ENCODE measurements around the gene GAS6. TPM values are rescaled to one million over a fixed set of nuclear protein-coding genes. Genes with fewer than 3 reads are reported as not detected.

Gene GAS6
- polyA plus RNA-seq, 1 donor from 2014 or later, result 52.4 TPM

GRCh38 chr13:113860665-113861432, 3.0 kb downstream of the GAS6 start:
- no peaks in the 10 kb centered on the region for H3K36me3 ChIP-seq (ENCODE audit: insufficient read depth, low read length)
- no peaks in the 10 kb centered on the region for H4K20me1 ChIP-seq (ENCODE audit: insufficient read depth)
- H3K27me3 ChIP-seq (ENCODE audit: insufficient read depth, low read depth, low read length), result no peaks in the 10 kb centered on the region
- TF ChIP-seq REST (IDR thresholded peaks at IDR 0.05; ENCODE audit: borderline replicate concordance) (no peak), EP300 (conservative IDR thresholded peaks at IDR 0.05; ENCODE audit: poor library complexity, severe bottlenecking) (no peak), SMC3 (conservative IDR thresholded peaks at IDR 0.05; ENCODE audit: poor library complexity) (no peak), EZH2 (IDR thresholded peaks at IDR 0.05; ENCODE audit: borderline replicate concordance, insufficient read depth, low read length, poor library complexity, severe bottlenecking) (no peak), CTCF (IDR thresholded peaks at IDR 0.05; ENCODE audit: poor library complexity, severe bottlenecking) (no peak), POLR2AphosphoS5 (IDR thresholded peaks at IDR 0.05) (no peak), RAD21 (conservative IDR thresholded peaks at IDR 0.05) (no peak), TAF1 (IDR thresholded peaks at IDR 0.05; ENCODE audit: low read depth) (no peak), MXI1 (conservative IDR thresholded peaks at IDR 0.05; ENCODE audit: poor library complexity, severe bottlenecking) (no peak)
- no peak overlapping the region for H3K4me2 ChIP-seq (ENCODE audit: low read length)
- H3K9me3 ChIP-seq (ENCODE audit: low read length), result no peaks in the 10 kb centered on the region
- no peak overlapping the region for H3K4me3 ChIP-seq (ENCODE audit: low read length)
- no peak overlapping the region for H3K27ac ChIP-seq (ENCODE audit: low read length)
- no peaks in the 10 kb centered on the region for H3K9me2 ChIP-seq (ENCODE audit: insufficient read depth, low read length)
- no peaks in the 10 kb centered on the region for H3K79me2 ChIP-seq (replicated peaks; ENCODE audit: insufficient read depth, low read length)
- no peak overlapping the region for H2AFZ ChIP-seq (ENCODE audit: low read depth, low read length)
- no peaks in the 10 kb centered on the region for H3F3A ChIP-seq (ENCODE audit: insufficient read depth, low read length, poor library complexity, severe bottlenecking)
- H3K9ac ChIP-seq (ENCODE audit: low read length), result no peak overlapping the region

GRCh38 chr13:113860051-113860664, 3.7 kb downstream of the GAS6 start:
- no peaks in the 10 kb centered on the region for H3K9me2 ChIP-seq (ENCODE audit: insufficient read depth, low read length)
- no peaks in the 10 kb centered on the region for H4K20me1 ChIP-seq (ENCODE audit: insufficient read depth)
- H3K4me3 ChIP-seq (ENCODE audit: low read length), result no peak overlapping the region
- no peaks in the 10 kb centered on the region for H3F3A ChIP-seq (ENCODE audit: insufficient read depth, low read length, poor library complexity, severe bottlenecking)
- H3K4me2 ChIP-seq (ENCODE audit: low read length), result no peak overlapping the region
- no peaks in the 10 kb centered on the region for H3K79me2 ChIP-seq (replicated peaks; ENCODE audit: insufficient read depth, low read length)
- no peak overlapping the region for H3K27ac ChIP-seq (ENCODE audit: low read length)
- H3K9me3 ChIP-seq (ENCODE audit: low read length), result no peaks in the 10 kb centered on the region
- H3K27me3 ChIP-seq (ENCODE audit: insufficient read depth, low read depth, low read length), result no peaks in the 10 kb centered on the region
- TF ChIP-seq SMC3 (conservative IDR thresholded peaks at IDR 0.05; ENCODE audit: poor library complexity), result no peak
- H3K36me3 ChIP-seq (ENCODE audit: insufficient read depth, low read length), result no peaks in the 10 kb centered on the region
- no peak overlapping the region for H3K9ac ChIP-seq (ENCODE audit: low read length)
- no peak overlapping the region for H2AFZ ChIP-seq (ENCODE audit: low read depth, low read length)
